GM19025 (cell line): ENCODE measurements around the gene GRAMD1A.
"Not testable (repeated sequence)": the region's sequence is repeated elsewhere in the genome, so short reads cannot be mapped to it uniquely, and the experiment has no call there.

Experiments used
- ATAC-seq: cut with Tn5 transposase; IDR thresholded peaks from one replicate; pipeline ENCODE4 v1.9.1; 2021; ENCODE audit warnings: mild to moderate bottlenecking, low read depth, moderate library complexity; ENCODE audit not compliant: unreplicated experiment

Gene GRAMD1A

DNA sequence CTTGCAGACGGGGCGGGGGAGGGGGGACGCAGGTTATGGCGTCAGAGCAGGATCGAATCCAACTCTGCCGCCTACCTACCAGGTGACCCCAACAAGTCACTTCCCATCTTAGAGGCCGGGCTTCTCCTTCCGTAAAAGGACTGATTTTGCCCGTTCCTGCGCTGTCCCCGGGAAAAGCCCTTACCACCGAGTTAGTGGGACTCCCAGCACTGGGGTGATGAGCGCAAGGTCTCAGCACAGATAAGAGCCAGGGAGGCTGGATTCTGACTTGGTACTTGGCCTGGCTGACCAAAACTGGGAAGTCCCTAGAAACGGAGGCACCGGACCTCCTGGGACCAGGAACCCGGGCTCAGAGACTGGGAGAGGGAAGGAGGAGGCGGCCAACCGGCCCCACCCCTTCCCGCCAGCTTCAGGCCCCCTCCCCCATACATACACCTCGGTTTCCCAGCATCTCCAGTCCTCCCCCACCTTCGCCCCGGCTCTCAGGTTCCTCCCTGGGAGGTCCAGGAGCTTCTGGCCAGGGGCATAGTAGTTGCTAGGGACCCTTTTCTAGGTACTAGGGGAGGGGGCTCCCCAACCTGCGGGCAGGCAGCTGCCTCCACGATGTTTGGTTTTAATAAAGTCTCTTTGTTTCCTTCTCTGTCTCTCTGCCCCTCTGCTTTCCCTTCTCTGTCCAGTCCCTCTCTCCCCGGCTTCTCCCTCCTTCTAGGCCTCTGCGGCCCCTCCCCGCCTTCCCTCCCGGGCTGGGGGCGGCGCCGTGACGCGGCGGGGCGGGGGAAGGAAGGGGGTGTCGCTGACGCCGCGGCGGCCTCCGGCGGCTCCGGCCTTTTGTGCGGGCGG, at the start of gene GRAMD1A:
Gene GRAMD1A (plus strand): TSS at position 826 of the 840 bp plus-strand sequence. CDS start 156 bp downstream, outside the sequence.
- ATAC-seq = peak; percentile 59

DNA sequence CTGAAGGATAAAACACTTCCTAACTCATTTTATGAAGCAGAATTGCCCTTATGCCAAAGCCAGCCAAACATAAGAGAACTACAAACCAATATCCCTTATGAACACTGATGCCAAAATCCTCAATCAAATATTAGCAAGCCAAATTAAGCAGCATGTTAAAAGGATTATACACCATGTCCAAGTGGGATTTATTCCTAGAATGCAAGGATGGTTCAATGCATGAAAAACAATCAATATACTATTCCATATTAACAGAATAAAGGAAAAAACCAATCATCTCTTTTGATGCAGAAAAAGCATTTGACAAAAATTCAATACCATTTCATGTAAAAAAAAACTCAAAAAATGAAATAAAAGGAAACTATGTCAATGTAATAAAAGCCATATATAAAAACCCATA, 47.0 kb upstream of the GRAMD1A start:
- ATAC-seq = no peak

DNA sequence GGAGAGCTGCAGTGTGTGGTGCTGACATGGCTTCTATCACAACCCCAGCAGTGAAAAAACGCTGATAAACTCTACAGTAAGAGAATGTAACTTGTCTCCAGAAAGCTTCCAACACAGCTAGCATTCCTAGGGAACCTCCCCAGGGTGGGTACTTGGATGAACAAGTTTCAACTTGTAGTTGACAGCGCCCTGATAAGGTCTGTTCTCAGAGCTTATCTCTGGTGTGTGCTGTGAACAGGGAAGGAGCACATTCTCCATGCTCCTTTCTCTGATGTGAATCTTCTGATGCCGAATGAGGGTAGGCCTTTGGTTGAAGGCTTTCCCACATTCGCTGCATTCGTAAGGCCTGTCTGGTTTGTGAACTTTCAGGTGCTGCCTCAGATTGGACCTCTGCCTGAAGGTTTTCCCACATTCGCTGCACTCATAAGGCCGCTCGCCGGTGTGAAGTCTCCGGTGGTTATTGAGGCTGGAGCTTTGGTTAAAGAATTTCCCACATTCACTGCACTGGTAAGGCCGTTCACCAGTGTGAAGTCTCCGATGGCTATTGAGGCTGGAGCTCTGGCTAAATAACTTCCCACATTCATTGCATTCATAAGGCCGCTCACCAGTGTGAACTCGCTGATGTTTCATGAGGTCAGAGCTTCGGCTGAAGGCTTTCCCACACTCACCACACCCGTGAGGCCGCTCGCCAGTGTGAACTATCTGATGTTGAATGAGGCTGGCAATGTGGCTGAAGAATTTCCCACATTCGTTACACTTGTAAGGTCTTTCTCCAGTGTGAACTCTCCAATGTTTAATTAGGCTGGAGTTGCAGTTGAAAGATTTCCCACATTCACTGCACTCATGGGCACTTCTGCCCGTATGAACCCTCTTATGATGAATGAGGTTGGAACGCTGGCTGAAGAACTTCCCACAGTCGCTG, 42.0 kb upstream of the GRAMD1A start:
- ATAC-seq = no peak

- ATAC-seq = no peak
Measured at GRCh38 chr19:34959021-34959420, 41.1 kb upstream of the GRAMD1A start.

DNA sequence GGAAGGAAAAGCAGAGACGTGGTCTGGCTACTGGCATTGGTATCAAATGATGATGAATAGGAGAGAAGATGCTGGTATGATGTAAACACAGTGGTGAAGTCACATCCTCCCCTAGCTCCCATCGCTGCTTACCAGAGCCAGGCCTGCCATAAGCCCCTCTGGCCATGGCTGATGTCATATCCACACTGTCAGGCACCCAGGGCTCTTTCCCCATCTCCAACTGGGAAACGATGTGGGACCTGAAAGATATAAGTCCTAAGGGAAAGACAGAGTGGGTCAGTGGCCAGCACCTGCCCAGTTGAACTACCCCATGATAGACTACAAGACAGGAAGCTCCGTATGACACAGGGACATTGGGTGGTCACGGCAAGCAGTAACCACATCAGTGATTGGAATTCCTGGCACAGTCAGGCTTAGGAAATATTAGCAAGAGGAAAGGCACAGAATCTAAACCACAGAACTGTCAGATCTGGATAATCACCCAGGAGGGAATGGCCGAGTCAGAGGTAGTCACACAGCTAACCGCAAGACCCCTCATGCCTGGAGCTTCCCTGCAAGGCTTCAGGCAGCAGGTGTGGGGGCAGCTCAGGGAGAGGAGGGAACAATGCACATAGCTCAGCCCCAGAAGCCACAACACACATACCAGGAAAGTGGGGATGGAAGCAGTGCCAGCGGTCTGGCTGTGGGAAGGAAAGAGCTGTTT, 39.9 kb upstream of the GRAMD1A start:
- no peak for ATAC-seq

GRCh38 chr19:34960940-34961679, 39.0 kb upstream of the GRAMD1A start:
- no peak for ATAC-seq

DNA sequence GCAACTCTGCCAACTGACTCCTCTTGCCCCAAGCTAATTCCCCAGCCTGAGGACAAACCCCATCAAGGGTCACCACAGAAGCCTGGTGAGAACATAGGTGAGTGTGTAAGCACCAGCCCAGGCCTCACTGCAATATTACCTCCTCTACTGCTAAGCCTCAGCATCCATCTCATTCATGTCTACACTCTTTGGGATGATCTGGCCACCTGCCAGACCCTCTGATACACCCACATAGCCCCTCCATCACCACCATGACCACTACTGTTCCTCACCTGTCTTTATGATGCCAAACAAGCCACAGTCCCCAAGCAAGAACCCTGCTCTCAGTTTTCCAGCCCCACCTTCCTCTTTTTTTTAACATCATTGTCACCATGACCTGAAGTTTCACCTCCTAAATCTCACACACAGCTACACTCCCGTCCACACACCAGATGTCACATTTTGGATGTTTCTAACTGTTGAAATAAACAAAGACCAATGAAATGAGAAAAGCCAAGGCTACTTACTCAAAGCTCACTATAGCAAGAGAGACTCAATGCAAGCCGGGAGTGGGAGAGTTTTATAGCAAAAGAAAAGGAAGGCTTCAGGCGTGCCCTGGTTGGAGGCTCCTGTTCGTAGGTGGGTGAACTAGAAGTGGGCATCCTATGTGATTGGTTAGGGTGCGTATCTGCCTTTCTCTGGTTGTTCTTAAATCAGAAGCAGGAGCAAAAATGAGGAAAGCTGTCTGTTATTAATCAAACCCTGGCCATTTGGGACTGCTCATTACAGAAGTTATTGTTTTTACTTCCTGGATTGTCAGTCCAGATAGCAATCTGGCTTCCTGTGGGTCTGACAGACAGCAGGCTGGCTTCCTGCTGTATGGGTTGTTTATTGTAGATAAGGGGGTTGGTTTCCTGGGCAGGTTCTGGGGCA, 38.1 kb upstream of the GRAMD1A start:
- ATAC-seq = no peak

GRCh38 chr19:34962687-34963572, 37.2 kb upstream of the GRAMD1A start:
- no peak for ATAC-seq

- peak; percentile 80 for ATAC-seq
Measured at GRCh38 chr19:34963573-34964406, 36.3 kb upstream of the GRAMD1A start, which contains the start of gene ZNF792. ZNF792 (minus strand) TSS chr19:34964229; CDS start chr19:34963662, 567 bp downstream.

GRCh38 chr19:34964598-34964997, 35.5 kb upstream of the GRAMD1A start:
- ATAC-seq = no peak

GRCh38 chr19:34965505-34965904, 34.6 kb upstream of the GRAMD1A start:
- ATAC-seq = not testable (repeated sequence)

DNA sequence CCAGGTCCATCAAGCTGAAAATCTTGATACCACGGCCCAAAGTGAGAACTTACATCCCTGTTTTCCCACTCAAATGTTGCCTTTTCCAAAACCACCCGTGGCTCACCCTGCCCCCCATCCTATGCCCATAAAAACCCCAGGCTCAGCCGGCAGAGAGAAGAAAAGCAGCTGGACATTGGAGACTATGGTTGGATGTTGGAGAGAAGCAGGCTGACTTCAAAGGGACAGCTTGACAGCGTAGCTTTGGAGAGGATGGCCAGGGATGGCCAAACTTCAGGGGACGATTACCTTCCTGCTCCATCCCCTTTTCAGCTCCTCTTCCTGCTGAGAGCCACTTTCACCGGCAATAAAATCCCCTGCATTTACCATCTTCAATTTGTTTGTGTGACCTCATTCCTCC, 32.6 kb upstream of the GRAMD1A start:
- ATAC-seq = no peak

GRCh38 chr19:34969721-34970120, 30.4 kb upstream of the GRAMD1A start:
- no peak for ATAC-seq

DNA sequence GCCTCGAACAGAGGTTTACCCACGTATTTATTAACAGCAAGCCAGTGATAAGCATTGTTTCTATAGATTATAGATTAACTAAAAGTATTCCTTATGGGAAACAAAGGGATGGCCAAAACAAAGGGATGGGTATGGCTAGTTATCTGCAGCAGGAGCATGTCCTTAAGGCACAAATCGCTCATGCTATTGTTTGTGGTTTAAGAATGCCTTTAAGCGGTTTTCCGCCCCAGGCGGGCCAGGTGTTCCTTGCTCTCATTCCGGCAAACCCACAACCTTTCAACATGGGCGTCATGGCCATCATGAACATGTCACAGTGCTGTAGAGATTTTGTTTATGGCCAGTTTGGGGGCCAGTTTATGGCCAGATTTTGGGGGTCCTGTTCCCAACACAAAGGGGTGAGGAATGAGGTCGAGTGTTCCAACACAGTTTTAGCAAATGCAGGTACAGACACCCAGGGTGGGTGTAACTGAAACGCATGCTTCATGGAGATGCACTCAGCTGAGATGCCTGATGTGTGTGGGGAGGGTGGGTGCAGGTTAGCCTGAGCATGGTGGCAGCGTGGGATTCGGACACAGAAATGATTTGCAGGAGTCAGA, 29.8 kb upstream of the GRAMD1A start:
- not testable (repeated sequence) for ATAC-seq

DNA sequence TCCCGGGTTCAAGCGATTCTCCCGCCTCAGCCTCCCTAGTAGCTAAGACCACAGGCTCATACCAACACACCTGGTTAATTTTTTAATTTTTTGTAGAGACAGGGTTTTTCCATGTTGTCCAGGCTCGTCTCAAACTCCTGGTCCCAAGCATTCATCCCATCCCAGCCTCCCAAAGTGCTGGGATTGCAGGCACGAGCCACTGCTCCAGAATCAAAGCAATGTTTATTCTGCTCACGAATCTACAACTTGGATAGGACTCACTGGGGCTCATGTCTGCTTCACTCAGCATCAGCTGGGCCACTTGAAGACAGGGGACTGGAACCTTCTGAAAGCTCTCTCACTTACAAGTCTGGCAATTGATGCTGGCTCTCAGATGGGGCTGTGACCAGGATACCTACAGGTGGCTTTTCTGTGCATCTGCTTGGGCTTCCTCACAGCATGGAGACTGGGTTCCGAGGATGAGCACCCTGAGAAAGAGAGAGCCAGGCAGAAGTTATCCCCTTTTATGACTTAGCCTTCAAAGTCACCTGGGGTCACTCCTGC, 27.9 kb upstream of the GRAMD1A start:
- ATAC-seq = no peak

DNA sequence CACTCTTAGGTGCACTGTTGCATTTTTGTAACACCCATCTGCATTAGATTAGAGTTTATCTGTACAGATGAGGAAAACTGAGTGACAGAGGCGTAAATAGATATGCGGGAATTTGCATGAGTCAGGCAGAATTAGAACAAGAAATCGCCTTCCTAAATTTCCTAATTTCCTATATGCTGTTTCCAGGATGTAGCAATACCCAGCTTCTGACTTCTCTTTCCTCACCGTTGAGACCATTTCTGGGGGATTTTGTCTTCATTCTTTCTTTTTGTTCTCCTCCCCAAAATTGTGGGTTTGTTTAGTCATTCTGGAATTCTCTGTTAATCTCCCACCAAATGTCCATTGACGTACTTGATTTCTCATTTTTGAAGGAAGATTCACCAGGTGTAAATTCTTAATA, 25.5 kb upstream of the GRAMD1A start:
- ATAC-seq = no peak
